ENCODE measurements around the gene CTXN3.

- TF ChIP-seq YY1 (IDR thresholded peaks at IDR 0.05; ENCODE audit: insufficient read depth, insufficient read length) (no peak), SUZ12 (IDR thresholded peaks at IDR 0.05; ENCODE audit: extremely low read depth, insufficient read depth, insufficient read length) (no peak), ZNF274 (IDR thresholded peaks at IDR 0.05; ENCODE audit: low read depth, low read length) (no peak)
These were observed 47.8 kb upstream of the CTXN3 start for GRCh38 chr5:127601111-127601510.

All from NT2/D1 (cell line).